HCT116 (cell line): ENCODE data around the gene CCDC39.

Source experiments
- POLR2A ChIP-seq: IDR thresholded peaks from 2 replicates; pipeline ENCODE4 v1.7.0; 2011; ENCODE audit warnings: borderline replicate concordance; ENCODE audit not compliant: insufficient read depth, insufficient read length; ENCODE audit errors: extremely low read depth
- POLR2AphosphoS5 ChIP-seq: IDR thresholded peaks from 2 replicates; pipeline ENCODE4 v1.6.1; 2011; ENCODE audit warnings: mild to moderate bottlenecking, low read depth, low read length, moderate library complexity
- YY1 ChIP-seq: IDR thresholded peaks from 2 replicates; pipeline ENCODE4 v1.6.1; 2011; ENCODE audit warnings: low read length, low read depth, moderate library complexity, mild to moderate bottlenecking; ENCODE audit not compliant: insufficient replicate concordance; ENCODE audit errors: extremely low read depth

- TF ChIP-seq YY1 (no peak), POLR2AphosphoS5 (no peak), POLR2A (no peak)
Observed at GRCh38 chr3:180612364-180612763, 66.9 kb downstream of the CCDC39 start.
